ENCODE data around the gene KCTD18.
A peak's percentile ranks its signal among the peaks of the same experiment; 100 is the strongest.

KCTD18 gene

DNA sequence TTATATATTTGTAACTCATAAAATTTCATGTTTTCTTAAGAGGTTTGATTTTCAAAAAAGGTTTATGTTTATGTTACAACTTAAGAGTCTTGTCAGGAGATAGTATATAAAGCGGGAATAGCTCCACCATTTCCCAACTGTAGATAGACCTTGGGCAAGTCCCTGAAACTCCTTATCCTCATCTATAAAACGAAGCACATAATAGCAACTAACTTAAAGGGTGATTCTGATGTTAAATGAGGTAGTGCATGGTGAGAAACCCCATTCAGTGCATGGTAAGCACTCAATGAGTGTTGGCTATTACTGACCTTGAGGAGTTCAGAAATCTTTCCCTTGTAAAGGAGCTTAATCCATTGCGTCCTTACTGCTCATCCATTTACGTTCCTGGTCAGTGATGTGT, 34.1 kb downstream of the KCTD18 start:
- Histone ChIP-seq H3K4me1 (no peaks in the 10 kb centered on the region), H3K9ac (no peak overlapping the region), H3K4me3 (ENCODE audit: low read depth, low read length) (no peak overlapping the region), H2AFZ (no peak overlapping the region), H3K79me2 (no peaks in the 10 kb centered on the region), H3K9me3 (ENCODE audit: control insufficient read depth, low read length) (no peaks in the 10 kb centered on the region), H3K27ac (no peak overlapping the region), H3K27me3 (ENCODE audit: control insufficient read depth, insufficient read depth, low read length) (no peaks in the 10 kb centered on the region), H3K36me3 (ENCODE audit: control insufficient read depth, insufficient read depth, low read length) (no peaks in the 10 kb centered on the region), H3K4me2 (ENCODE audit: low read length) (no peak overlapping the region)
- no peak for TF ChIP-seq CTCF (IDR thresholded peaks at IDR 0.05)

DNA sequence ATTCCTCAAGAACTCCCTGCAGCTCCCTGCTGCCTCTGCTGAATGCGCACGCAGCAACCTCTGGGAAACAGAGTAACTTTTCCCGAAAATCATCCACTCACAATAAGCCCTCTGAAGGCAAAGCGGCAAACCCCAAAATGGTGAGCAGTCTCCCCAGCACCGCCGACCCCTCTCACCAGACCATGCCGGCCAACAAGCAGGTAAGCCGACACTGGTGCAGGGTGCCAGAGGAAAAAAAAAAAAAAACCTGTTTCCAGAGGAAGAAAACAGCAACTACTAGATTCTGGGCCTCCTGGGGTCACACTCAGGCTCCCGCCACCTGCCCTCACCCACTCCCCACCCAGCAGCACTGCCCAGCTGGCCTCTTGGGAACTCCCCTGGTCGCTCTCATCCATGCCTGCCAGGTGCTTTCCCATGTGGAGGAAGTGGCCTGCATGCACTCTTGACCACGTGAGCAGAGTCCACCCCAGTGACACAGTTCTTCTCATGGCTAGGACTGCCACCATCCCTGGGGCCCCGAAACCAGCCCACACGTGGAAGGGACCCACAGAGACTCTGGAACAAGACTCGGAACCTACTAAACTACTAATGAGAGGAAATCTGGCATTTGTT, 36.9 kb downstream of the KCTD18 start:
- Histone ChIP-seq H3K4me2 (ENCODE audit: low read length) (no peak overlapping the region), H3K4me1 (no peaks in the 10 kb centered on the region), H3K9me3 (ENCODE audit: control insufficient read depth, low read length) (no peaks in the 10 kb centered on the region), H3K27ac (no peak overlapping the region), H3K27me3 (ENCODE audit: control insufficient read depth, insufficient read depth, low read length) (no peaks in the 10 kb centered on the region), H3K36me3 (ENCODE audit: control insufficient read depth, insufficient read depth, low read length) (no peaks in the 10 kb centered on the region), H3K79me2 (no peaks in the 10 kb centered on the region), H3K4me3 (ENCODE audit: low read depth, low read length) (no peak overlapping the region), H2AFZ (no peak overlapping the region), H3K9ac (no peak overlapping the region)
- TF ChIP-seq CTCF (IDR thresholded peaks at IDR 0.05): no peak

GRCh38 chr2:200471928-200472645, 37.8 kb downstream of the KCTD18 start:
- no peak overlapping the region for H3K4me2 ChIP-seq (ENCODE audit: low read length)
- H3K9me3 ChIP-seq (ENCODE audit: control insufficient read depth, low read length): no peaks in the 10 kb centered on the region
- H3K9ac ChIP-seq: no peak overlapping the region
- H3K36me3 ChIP-seq (ENCODE audit: control insufficient read depth, insufficient read depth, low read length): no peaks in the 10 kb centered on the region
- H3K79me2 ChIP-seq: no peaks in the 10 kb centered on the region
- H3K4me1 ChIP-seq: no peaks in the 10 kb centered on the region
- no peak overlapping the region for H2AFZ ChIP-seq
- no peak overlapping the region for H3K4me3 ChIP-seq (ENCODE audit: low read depth, low read length)
- H3K27ac ChIP-seq: no peak overlapping the region
- no peaks in the 10 kb centered on the region for H3K27me3 ChIP-seq (ENCODE audit: control insufficient read depth, insufficient read depth, low read length)
- no peak for TF ChIP-seq CTCF (IDR thresholded peaks at IDR 0.05)

DNA sequence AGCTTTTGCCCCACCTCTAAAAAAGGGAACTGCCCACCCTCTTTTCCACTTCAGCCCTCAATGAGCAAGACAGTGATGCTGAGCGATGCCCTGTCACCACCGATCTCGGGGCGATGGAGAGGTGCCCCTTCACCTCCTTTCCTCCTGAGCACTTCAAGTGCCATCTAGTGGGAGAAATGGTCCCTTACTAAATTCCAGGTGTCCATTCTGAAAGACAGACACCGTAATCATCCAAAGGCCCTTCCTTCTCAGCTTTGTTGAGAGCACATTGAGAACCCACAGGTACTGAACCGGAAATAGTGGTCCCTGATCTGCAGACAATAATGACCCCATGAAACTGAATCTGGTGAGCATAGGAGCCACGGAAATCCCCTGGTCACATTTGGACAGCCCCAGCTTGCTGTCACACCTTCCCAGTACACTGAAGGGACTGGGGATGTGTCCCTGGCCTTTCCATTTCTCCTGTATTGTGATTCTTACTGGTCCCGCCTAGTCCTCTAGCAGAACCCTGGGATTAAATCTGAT, 38.5 kb downstream of the KCTD18 start:
- Histone ChIP-seq H2AFZ (no peak overlapping the region), H3K4me3 (ENCODE audit: low read depth, low read length) (no peak overlapping the region), H3K4me2 (ENCODE audit: low read length) (no peak overlapping the region), H3K36me3 (ENCODE audit: control insufficient read depth, insufficient read depth, low read length) (no peaks in the 10 kb centered on the region), H3K4me1 (no peaks in the 10 kb centered on the region), H3K9me3 (ENCODE audit: control insufficient read depth, low read length) (no peaks in the 10 kb centered on the region), H3K27ac (no peak overlapping the region), H3K9ac (no peak overlapping the region), H3K79me2 (no peaks in the 10 kb centered on the region), H3K27me3 (ENCODE audit: control insufficient read depth, insufficient read depth, low read length) (no peaks in the 10 kb centered on the region)
- peak; percentile 73 for TF ChIP-seq CTCF (IDR thresholded peaks at IDR 0.05)
